HCT116 (cell line): Measurements from ENCODE around the gene MAMSTR. TPM values are rescaled to one million over a fixed set of nuclear protein-coding genes. Genes with fewer than 3 reads are reported as not detected.

ENCODE experiments used
- ATAC-seq: fragments of 200-7000 bp; cut with Tn5 transposase; 2 replicates; pipeline ENCODE4 v1.9.1; 2020; ENCODE audit warnings: mild to moderate bottlenecking, moderate library complexity
- BruUV-seq: library from RNA; stranded (reverse); fragments of 400-500 nt; replicated peaks from 2 replicates; lab custom pipeline; 2021; lab: Mats Ljungman, UMichigan
- CTCF ChIA-PET: fragments of 300-600 bp; sonication (Branson Sonifier 250); formaldehyde crosslinking; loops from one replicate; lab custom pipeline; 2021; ENCODE audit warnings: antibody characterized with exemption; lab: Charles Lee
- POLR2A ChIA-PET: fragments of 300-600, 350-600 bp; sonication (Branson Sonifier 250); formaldehyde crosslinking; loops from one replicate; lab custom pipeline; 2021; ENCODE audit warnings: antibody characterized with exemption; lab: Charles Lee
- RAD21 ChIA-PET, 2 experiments: fragments of 300-600 bp; sonication (Branson Sonifier 250); formaldehyde crosslinking; loops; one replicate each; lab custom pipeline; 2023; ENCODE audit warnings: low total read pairs in 2 of 2; ENCODE audit not compliant: uncharacterized antibody in 2 of 2, unreplicated experiment in 2 of 2, low non-redundant PET in 1 of 2; lab: Charles Lee
- DNase-seq: peaks from one replicate; pipeline ENCODE4 v3.0.0-alpha.2; 2010; ENCODE audit warnings: low read depth, low spot score
- H2AFZ ChIP-seq: fragments of 200-600 bp; shearing (Covaris generic), sonication (generic); 2 replicates; pipeline ENCODE4 v1.6.1; 2017; ENCODE audit warnings: low read depth, mixed run types, mixed read lengths, antibody characterized with exemption, low read length; ENCODE audit not compliant: poor library complexity, severe bottlenecking
- H3K27ac ChIP-seq: 2 replicates; pipeline ENCODE4 v1.5.1; 2012; ENCODE audit warnings: low read depth, low read length
- H3K27me3 ChIP-seq: fragments of 200-600 bp; sonication (generic); 2 replicates; pipeline ENCODE4 v1.6.1; 2016; ENCODE audit warnings: mixed run types, low read length, mixed read lengths; ENCODE audit not compliant: insufficient read depth
- H3K36me3 ChIP-seq, 2 experiments: fragments of 200-500 bp in 1 of 2; fragments of 200-600 bp in 1 of 2; sonication (Bioruptor generic) in 1 of 2; sonication (generic) in 1 of 2; 2 replicates each; pipeline versions ENCODE4 v1.5.1 to v1.6.1; 2014 to 2016; ENCODE audit warnings: low read length in 2 of 2, inconsistent platforms in 1 of 2, mixed read lengths in 1 of 2, mixed run types in 1 of 2; ENCODE audit not compliant: insufficient read depth in 2 of 2, control insufficient read depth in 1 of 2
- H3K4me1 ChIP-seq, 2 experiments: fragments of 200-600 bp in 1 of 2; sonication (generic) in 1 of 2; 2 replicates each; pipeline versions ENCODE4 v1.5.1 to v1.6.1; 2012 to 2017; ENCODE audit warnings: low read length in 2 of 2, inconsistent platforms in 1 of 2, mild to moderate bottlenecking in 1 of 2, mixed read lengths in 1 of 2, mixed run types in 1 of 2, moderate library complexity in 1 of 2; ENCODE audit not compliant: insufficient read depth in 2 of 2, control insufficient read depth in 1 of 2
- H3K4me2 ChIP-seq: fragments of 200-600 bp; sonication (generic); 2 replicates; pipeline ENCODE4 v1.6.1; 2017; ENCODE audit warnings: mixed run types, low read length, mixed read lengths
- H3K4me3 ChIP-seq, 2 experiments: fragments of 200-600 bp in 1 of 2; sonication (generic) in 1 of 2; replicated peaks in 1 of 2; 2 replicates each; pipeline ENCODE4 v1.5.1; 2011 to 2016; ENCODE audit warnings: low read length in 2 of 2, control low read depth in 1 of 2, low read depth in 1 of 2, mild to moderate bottlenecking in 1 of 2, mixed read lengths in 1 of 2, mixed run types in 1 of 2
- H3K79me2 ChIP-seq: fragments of 200-600 bp; sonication (generic); 2 replicates; pipeline ENCODE4 v1.6.1; 2017; ENCODE audit warnings: mild to moderate bottlenecking, mixed run types, low read length, moderate library complexity, mixed read lengths; ENCODE audit not compliant: insufficient read depth
- H3K9ac ChIP-seq: fragments of 200-600 bp; sonication (generic); 2 replicates; pipeline ENCODE4 v1.6.1; 2016; ENCODE audit warnings: low read length, mixed read lengths
- H3K9me2 ChIP-seq: fragments of 200-600 bp; sonication (generic), shearing (Covaris generic); 2 replicates; pipeline ENCODE4 v1.6.1; 2017; ENCODE audit warnings: mixed run types, mild to moderate bottlenecking, moderate library complexity; ENCODE audit not compliant: insufficient read depth
- H3K9me3 ChIP-seq, 2 experiments: fragments of 200-500 bp in 1 of 2; fragments of 200-600 bp in 1 of 2; sonication (Bioruptor generic) in 1 of 2; sonication (generic) in 1 of 2; 2 replicates each; pipeline ENCODE4 v1.6.1; 2014 to 2017; ENCODE audit warnings: low read length in 2 of 2, mixed read lengths in 2 of 2, inconsistent platforms in 1 of 2, low read depth in 1 of 2, mild to moderate bottlenecking in 1 of 2, mixed run types in 1 of 2, moderate library complexity in 1 of 2; ENCODE audit not compliant: control insufficient read depth in 1 of 2, insufficient read depth in 1 of 2
- H4K20me1 ChIP-seq: fragments of 200-600 bp; sonication (generic), shearing (Covaris generic); 2 replicates; pipeline ENCODE4 v1.6.1; 2017; ENCODE audit warnings: mixed run types, mild to moderate bottlenecking, moderate library complexity; ENCODE audit not compliant: insufficient read depth
- ATF3 ChIP-seq: IDR thresholded peaks from 2 replicates; pipeline ENCODE4 v1.6.1; 2012
- CBX3 ChIP-seq: IDR thresholded peaks from 2 replicates; pipeline ENCODE4 v1.6.1; 2012; ENCODE audit warnings: low read depth
- CEBPB ChIP-seq: IDR thresholded peaks from 2 replicates; pipeline ENCODE4 v1.6.1; 2012; ENCODE audit warnings: low read depth
- EGR1 ChIP-seq: IDR thresholded peaks from 2 replicates; pipeline ENCODE4 v1.6.1; 2012; ENCODE audit warnings: low read depth
- ELF1 ChIP-seq: IDR thresholded peaks from 2 replicates; pipeline ENCODE4 v1.6.1; 2012; ENCODE audit warnings: low read depth, borderline replicate concordance
- EZH2 ChIP-seq: fragments of 200-600 bp; sonication (generic); IDR thresholded peaks from 2 replicates; pipeline ENCODE4 v1.6.1; 2017; ENCODE audit warnings: antibody characterized with exemption, mixed run types
- EZH2phosphoT487 ChIP-seq: fragments of 200-600 bp; IDR thresholded peaks from 2 replicates; pipeline ENCODE4 v1.6.1; 2018; ENCODE audit warnings: antibody characterized with exemption, borderline replicate concordance
- JUND ChIP-seq: IDR thresholded peaks from 2 replicates; pipeline ENCODE4 v1.6.1; 2012
- POLR2A ChIP-seq: IDR thresholded peaks from 2 replicates; pipeline ENCODE4 v1.7.0; 2011; ENCODE audit warnings: borderline replicate concordance; ENCODE audit not compliant: insufficient read depth, insufficient read length; ENCODE audit errors: extremely low read depth
- RAD21 ChIP-seq: IDR thresholded peaks from 2 replicates; pipeline ENCODE4 v1.6.1; 2012; ENCODE audit warnings: low read depth, mild to moderate bottlenecking
- REST ChIP-seq: IDR thresholded peaks from 2 replicates; pipeline ENCODE4 v1.6.1; 2012; ENCODE audit warnings: low read depth
- SIN3A ChIP-seq: IDR thresholded peaks from 2 replicates; pipeline ENCODE4 v1.6.1; 2012; ENCODE audit warnings: low read depth
- SP1 ChIP-seq: IDR thresholded peaks from 2 replicates; pipeline ENCODE4 v1.6.1; 2012; ENCODE audit warnings: low read depth
- TCF7L2 ChIP-seq: IDR thresholded peaks from 2 replicates; pipeline ENCODE4 v1.7.0; 2011; ENCODE audit warnings: borderline replicate concordance, inconsistent platforms; ENCODE audit not compliant: insufficient read depth, insufficient read length; ENCODE audit errors: extremely low read depth
- YY1 ChIP-seq: IDR thresholded peaks from 2 replicates; pipeline ENCODE4 v1.6.1; 2011; ENCODE audit warnings: low read length, low read depth, moderate library complexity, mild to moderate bottlenecking; ENCODE audit not compliant: insufficient replicate concordance; ENCODE audit errors: extremely low read depth
- ZBTB33 ChIP-seq: IDR thresholded peaks from 2 replicates; pipeline ENCODE4 v1.6.1; 2011; ENCODE audit warnings: mild to moderate bottlenecking, low read length, moderate library complexity; ENCODE audit not compliant: insufficient replicate concordance; ENCODE audit errors: extremely low read depth
- ZFX ChIP-seq: fragments of 450-650 bp; IDR thresholded peaks from 2 replicates; pipeline ENCODE4 v1.6.1; 2017
- ZNF274 ChIP-seq: fragments of 200-500 bp; sonication (Bioruptor generic); IDR thresholded peaks from 2 replicates; pipeline ENCODE4 v1.6.1; 2014; ENCODE audit warnings: mild to moderate bottlenecking, low read depth, low read length, inconsistent platforms
- intact Hi-C: fragments of 100-400 bp; cut with micrococcal nuclease; formaldehyde crosslinking; loops from 2 replicates; pipeline ENCODE4 v1.10.0; 2022
- total RNA-seq: library from RNA; stranded (reverse); gene quantifications from one replicate; pipeline ENCODE4 v1.2.1, GENCODE V29; 2021; ENCODE audit not compliant: unreplicated experiment

The MAMSTR gene
- total RNA-seq, 1 experiment from 2014 or later: 1.3 TPM

- ATAC-seq (peak; percentile 90), DNase-seq (peak; percentile 76)
- POLR2A ChIA-PET: interaction anchor here (0.6 to 2.0 kb wide), 2 partner anchors 8 to 30 kb away, joined by 5 read pairs; partner anchors contain the start of gene CA11
- Histone ChIP-seq H3K27ac (peak overlapping the region; percentile 9; the same call in 1 of the 2 replicates), H3K4me2 (peak overlapping the region; percentile 68), H4K20me1 (no peaks in the 10 kb centered on the region), H3K27me3 (no peaks in the 10 kb centered on the region), H3K79me2 (no peaks in the 10 kb centered on the region), H3K4me1 (peaks cover 13 to 25% of the 10 kb centered on the region in 2 experiments), H3K4me3 (no peak overlapping the region), H3K9ac (peak overlapping the region; percentile 37; the same call in 1 of the 2 replicates), H2AFZ (peak overlapping the region; percentile 14), H3K9me2 (no peaks in the 10 kb centered on the region), H3K9me3 (no peaks in the 10 kb centered on the region), H3K36me3 (no peaks in the 10 kb centered on the region)
- RAD21 ChIA-PET: interaction anchor here (0.8 to 1.4 kb wide), 3 partner anchors 21 to 38 kb away, joined by 3 to 4 read pairs (median 3); partner anchors contain the start of genes CA11 (in 1 of the 2) and FUT2 (in 1 of the 2)
- intact Hi-C loops: loop anchor here (1.0 to 2.0 kb wide), 2 partner anchors 39 to 64 kb away; no protein-coding TSS in a partner anchor
- BruUV-seq: no TSS peak
- CTCF ChIA-PET: interaction anchor here (0.9 to 3.1 kb wide), 8 partner anchors 9 to 113 kb away, joined by 3 to 16 read pairs (median 6); partner anchors contain the start of genes CA11, FUT2 and IZUMO1
- TF ChIP-seq REST (no peak), CEBPB (no peak), JUND (no peak), CBX3 (no peak), ZNF274 (no peak), SIN3A (no peak), EZH2 (no peak), POLR2A (no peak), ZFX (peak; percentile 21; the same call in 1 of the 2 replicates), EGR1 (no peak), ELF1 (no peak), ATF3 (no peak), TCF7L2 (peak; percentile 63), YY1 (peak; percentile 83), SP1 (no peak), EZH2phosphoT487 (no peak), RAD21 (peak; percentile 91), ZBTB33 (no peak)
These were observed 44.4 kb downstream of the MAMSTR start for GRCh38 chr19:48674921-48675824.
